HG03520 (cell line): ENCODE measurements around the gene NOS3.
"Not testable (repeated sequence)": the region's sequence is repeated elsewhere in the genome, so short reads cannot be mapped to it uniquely, and the experiment has no call there.

Source experiments
- ATAC-seq: cut with Tn5 transposase; IDR thresholded peaks from one replicate; pipeline ENCODE4 v1.9.1; 2021; ENCODE audit warnings: mild to moderate bottlenecking, moderate library complexity; ENCODE audit not compliant: unreplicated experiment

Gene NOS3

GRCh38 chr7:150997817-150998216 lies 7.0 kb downstream of the NOS3 start:
- ATAC-seq, result no peak

GRCh38 chr7:150998341-150998740 lies 7.5 kb downstream of the NOS3 start:
- ATAC-seq, result no peak

- no peak for ATAC-seq
Observed at GRCh38 chr7:150999001-150999400, 8.2 kb downstream of the NOS3 start.

GRCh38 chr7:150999497-151000230 lies 8.8 kb downstream of the NOS3 start:
- no peak for ATAC-seq

- ATAC-seq, result no peak
Observed at GRCh38 chr7:151000897-151001495, 10.2 kb downstream of the NOS3 start.

GRCh38 chr7:151001546-151001945 lies 10.7 kb downstream of the NOS3 start:
- ATAC-seq, result no peak

GRCh38 chr7:151003572-151003971 lies 12.8 kb downstream of the NOS3 start:
- no peak for ATAC-seq

- ATAC-seq, result no peak
Observed at GRCh38 chr7:151005566-151005965, 14.7 kb downstream of the NOS3 start.

GRCh38 chr7:151006590-151007300 lies 15.9 kb downstream of the NOS3 start:
- no peak for ATAC-seq

GRCh38 chr7:151007469-151007898 lies 16.7 kb downstream of the NOS3 start:
- no peak for ATAC-seq

GRCh38 chr7:151008143-151008510 lies 17.3 kb downstream of the NOS3 start:
- ATAC-seq, result no peak

- no peak for ATAC-seq
Observed at GRCh38 chr7:151008511-151009323, 17.9 kb downstream of the NOS3 start.

- ATAC-seq, result no peak
Observed at GRCh38 chr7:151009327-151010036, 18.7 kb downstream of the NOS3 start.

GRCh38 chr7:151010037-151010306 lies 19.2 kb downstream of the NOS3 start:
- no peak for ATAC-seq

GRCh38 chr7:151010307-151011096 lies 19.7 kb downstream of the NOS3 start:
- no peak for ATAC-seq

- ATAC-seq, result no peak
Observed at GRCh38 chr7:151011097-151011409, 20.2 kb downstream of the NOS3 start.

GRCh38 chr7:151011616-151012015 lies 20.8 kb downstream of the NOS3 start:
- ATAC-seq, result not testable (repeated sequence)

GRCh38 chr7:151012031-151012692 lies 21.3 kb downstream of the NOS3 start:
- ATAC-seq, result no peak

GRCh38 chr7:151012911-151013347 lies 22.1 kb downstream of the NOS3 start:
- no peak for ATAC-seq

- ATAC-seq, result no peak
Observed at GRCh38 chr7:151013356-151013732, 22.5 kb downstream of the NOS3 start.
